GM12874 (cell line): ENCODE data around the gene HSD17B2.

Experiments used
- CTCF ChIP-seq: IDR thresholded peaks from 2 replicates; pipeline ENCODE4 v1.5.1; 2011; ENCODE audit warnings: low read depth, mild to moderate bottlenecking, control low read depth, low read length, moderate library complexity; ENCODE audit not compliant: insufficient read depth

HSD17B2 gene, protein sequence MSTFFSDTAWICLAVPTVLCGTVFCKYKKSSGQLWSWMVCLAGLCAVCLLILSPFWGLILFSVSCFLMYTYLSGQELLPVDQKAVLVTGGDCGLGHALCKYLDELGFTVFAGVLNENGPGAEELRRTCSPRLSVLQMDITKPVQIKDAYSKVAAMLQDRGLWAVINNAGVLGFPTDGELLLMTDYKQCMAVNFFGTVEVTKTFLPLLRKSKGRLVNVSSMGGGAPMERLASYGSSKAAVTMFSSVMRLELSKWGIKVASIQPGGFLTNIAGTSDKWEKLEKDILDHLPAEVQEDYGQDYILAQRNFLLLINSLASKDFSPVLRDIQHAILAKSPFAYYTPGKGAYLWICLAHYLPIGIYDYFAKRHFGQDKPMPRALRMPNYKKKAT

GRCh38 chr16:82034981-82035612 lies at the start of gene HSD17B2:
Gene HSD17B2 (plus strand): TSS chr16:82035253. CDS start chr16:82035425, 172 bp downstream.
- no peak for TF ChIP-seq CTCF

- TF ChIP-seq CTCF = no peak
Observed at GRCh38 chr16:81987121-81987520, 47.9 kb upstream of the HSD17B2 start.

GRCh38 chr16:81987706-81988105 lies 47.3 kb upstream of the HSD17B2 start:
- no peak for TF ChIP-seq CTCF

- TF ChIP-seq CTCF = no peak
Observed at GRCh38 chr16:81992859-81993258, 42.2 kb upstream of the HSD17B2 start.

- peak; percentile 25; the same call in 1 of the 2 replicates for TF ChIP-seq CTCF
Observed at GRCh38 chr16:81994485-81994884, 40.6 kb upstream of the HSD17B2 start.

DNA sequence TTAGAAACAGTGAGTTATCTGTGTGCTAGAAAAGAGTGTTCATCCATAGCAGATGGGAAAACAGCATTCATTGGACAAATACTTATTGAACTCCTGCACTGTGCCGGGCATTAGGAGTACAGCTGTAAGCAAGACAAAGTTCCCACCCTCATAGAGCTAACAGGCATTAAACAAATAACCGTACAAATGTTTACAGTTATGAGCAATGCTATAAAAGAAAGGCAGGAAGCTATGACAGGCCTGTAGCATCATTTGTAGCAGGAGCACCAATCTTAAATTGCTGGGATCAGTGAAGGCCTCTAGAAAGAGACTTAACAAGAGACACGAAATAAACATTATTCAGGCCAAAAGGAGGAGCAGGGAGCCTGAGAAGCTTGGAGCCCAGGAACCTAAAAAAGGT lies 39.4 kb upstream of the HSD17B2 start:
- no peak for TF ChIP-seq CTCF

DNA sequence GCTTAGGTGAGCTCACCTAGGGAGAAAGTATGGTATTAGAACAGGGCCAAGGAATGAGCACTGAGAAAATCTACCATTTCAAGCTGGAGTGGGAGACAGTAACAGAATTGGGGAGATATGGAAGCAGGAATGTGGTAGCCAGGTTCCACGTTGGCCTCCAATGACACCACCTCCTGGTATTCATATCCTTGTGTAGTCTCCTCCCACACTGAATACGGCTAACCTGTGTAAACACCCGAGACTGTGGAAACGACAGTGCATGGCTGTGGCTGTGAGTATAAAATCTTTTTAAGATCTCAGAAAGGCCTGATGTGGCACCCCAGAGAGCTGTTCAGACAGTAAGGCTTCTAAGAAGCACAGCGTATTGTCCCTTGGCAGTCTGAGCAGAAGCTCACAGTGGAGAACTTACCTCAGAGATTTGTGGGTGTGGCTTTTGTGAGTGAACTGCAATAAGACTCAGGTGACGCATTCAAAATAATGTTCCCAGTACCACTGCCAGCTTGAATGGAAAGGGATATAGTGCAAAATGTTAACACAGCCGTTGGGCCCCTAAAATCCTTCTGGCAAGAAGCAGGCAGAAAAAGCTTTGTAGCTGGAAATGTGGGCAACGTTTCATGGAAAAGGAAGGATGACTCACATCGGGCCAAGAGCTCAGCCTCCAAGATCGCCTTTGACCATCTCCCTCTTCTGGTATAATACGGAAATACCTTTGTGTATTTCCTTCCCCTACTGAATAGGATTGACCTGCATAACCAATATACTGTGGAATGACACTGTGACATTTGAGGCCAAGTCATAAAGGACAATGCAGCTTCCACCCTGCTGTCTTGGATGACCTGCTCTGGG lies 38.2 kb upstream of the HSD17B2 start:
- TF ChIP-seq CTCF = no peak
